ENCODE measurements around the gene AGBL1. TPM values are rescaled to one million over a fixed set of nuclear protein-coding genes. Genes with fewer than 3 reads are reported as not detected.

The AGBL1 gene
- total RNA-seq, 4 donors from 2014 or later: 0.40 TPM; not detected in 3

- peak; percentile 20 to 74 (median 71) for DNase-seq
- no peaks in the 10 kb centered on the region for H3K4me1 ChIP-seq
Measured at GRCh38 chr15:86743283-86743903, 663.7 kb downstream of the AGBL1 start.

GRCh38 chr15:86744198-86744780 lies 664.6 kb downstream of the AGBL1 start:
- H3K27me3 ChIP-seq: no peaks in the 10 kb centered on the region
- no peak overlapping the region for H3K27ac ChIP-seq
- H3K4me1 ChIP-seq: no peaks in the 10 kb centered on the region
- no peaks in the 10 kb centered on the region for H3K36me3 ChIP-seq
- DNase-seq: no peak
- H3K9me3 ChIP-seq: no peaks in the 10 kb centered on the region
- TF ChIP-seq CTCF (IDR thresholded peaks at IDR 0.05) (no peak), POLR2A (IDR thresholded peaks at IDR 0.05) (no peak)
- no peak overlapping the region for H3K4me3 ChIP-seq

More at GRCh38 chr15:86743283-86743903, 663.7 kb downstream of the AGBL1 start:
- Histone ChIP-seq H3K4me3 (no peak overlapping the region), H3K27ac (no peak overlapping the region), H3K9me3 (no peaks in the 10 kb centered on the region), H3K27me3 (no peaks in the 10 kb centered on the region), H3K36me3 (no peaks in the 10 kb centered on the region)
- TF ChIP-seq POLR2A (IDR thresholded peaks at IDR 0.05): no peak
- TF ChIP-seq CTCF (IDR thresholded peaks at IDR 0.05): peak in 4 of 6 experiments; percentile 58 to 84 (median 79)

GRCh38 chr15:86751116-86751515 lies 671.4 kb downstream of the AGBL1 start:
- TF ChIP-seq CTCF (IDR thresholded peaks at IDR 0.05) (no peak), POLR2A (IDR thresholded peaks at IDR 0.05) (no peak)
- Histone ChIP-seq H3K9me3 (no peaks in the 10 kb centered on the region), H3K27ac (no peak overlapping the region), H3K4me3 (no peak overlapping the region), H3K4me1 (no peaks in the 10 kb centered on the region), H3K27me3 (no peaks in the 10 kb centered on the region), H3K36me3 (no peaks in the 10 kb centered on the region)
- no peak for DNase-seq

- TF ChIP-seq POLR2A (IDR thresholded peaks at IDR 0.05) (no peak), CTCF (IDR thresholded peaks at IDR 0.05) (no peak)
- Histone ChIP-seq H3K36me3 (no peaks in the 10 kb centered on the region), H3K27ac (no peak overlapping the region), H3K4me3 (no peak overlapping the region), H3K4me1 (no peaks in the 10 kb centered on the region), H3K27me3 (no peaks in the 10 kb centered on the region), H3K9me3 (no peaks in the 10 kb centered on the region)
- no peak for DNase-seq
Measured at GRCh38 chr15:86754846-86755245, 675.2 kb downstream of the AGBL1 start.

- no peaks in the 10 kb centered on the region for H3K27me3 ChIP-seq
- no peaks in the 10 kb centered on the region for H3K9me3 ChIP-seq
- H3K4me1 ChIP-seq: no peaks in the 10 kb centered on the region
- DNase-seq: no peak
- no peak overlapping the region for H3K27ac ChIP-seq
- no peak for TF ChIP-seq POLR2A (IDR thresholded peaks at IDR 0.05)
- peak in 2 of 6 experiments; percentile 11 to 18 for TF ChIP-seq CTCF (IDR thresholded peaks at IDR 0.05)
- no peaks in the 10 kb centered on the region for H3K36me3 ChIP-seq
- no peak overlapping the region for H3K4me3 ChIP-seq
Measured at GRCh38 chr15:86756688-86757087, 677.0 kb downstream of the AGBL1 start.

Measured in Peyer's patch (tissue), 4 donors.